Measurements from ENCODE around the gene RWDD4.

Gene RWDD4

DNA sequence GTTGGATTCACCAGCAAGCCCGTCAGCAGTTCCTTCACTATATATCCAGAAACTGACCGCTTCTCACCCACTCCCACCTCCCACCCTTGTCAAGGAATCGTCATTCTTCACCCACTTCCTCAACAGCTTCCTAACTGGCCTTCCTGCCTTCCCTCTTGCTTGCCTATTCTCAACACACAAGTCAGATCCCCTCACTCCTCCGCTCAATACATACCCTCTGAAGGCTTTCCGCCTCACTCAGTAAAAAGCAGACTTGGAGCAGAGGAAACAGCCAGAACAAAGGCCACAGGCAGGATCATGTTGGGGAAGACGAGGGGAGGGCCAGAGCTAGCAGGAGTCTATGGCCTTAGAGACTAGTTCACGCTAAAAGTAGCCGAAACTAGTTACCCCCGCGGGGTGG lies 23.7 kb downstream of the RWDD4 start:
- DNase-seq, result peak in 1 of 2 experiments; percentile 45

- no peak for DNase-seq
Measured at GRCh38 chr4:183633476-183634400, 25.2 kb downstream of the RWDD4 start.

GRCh38 chr4:183632689-183633088 lies 26.3 kb downstream of the RWDD4 start:
- DNase-seq, result no peak

DNA sequence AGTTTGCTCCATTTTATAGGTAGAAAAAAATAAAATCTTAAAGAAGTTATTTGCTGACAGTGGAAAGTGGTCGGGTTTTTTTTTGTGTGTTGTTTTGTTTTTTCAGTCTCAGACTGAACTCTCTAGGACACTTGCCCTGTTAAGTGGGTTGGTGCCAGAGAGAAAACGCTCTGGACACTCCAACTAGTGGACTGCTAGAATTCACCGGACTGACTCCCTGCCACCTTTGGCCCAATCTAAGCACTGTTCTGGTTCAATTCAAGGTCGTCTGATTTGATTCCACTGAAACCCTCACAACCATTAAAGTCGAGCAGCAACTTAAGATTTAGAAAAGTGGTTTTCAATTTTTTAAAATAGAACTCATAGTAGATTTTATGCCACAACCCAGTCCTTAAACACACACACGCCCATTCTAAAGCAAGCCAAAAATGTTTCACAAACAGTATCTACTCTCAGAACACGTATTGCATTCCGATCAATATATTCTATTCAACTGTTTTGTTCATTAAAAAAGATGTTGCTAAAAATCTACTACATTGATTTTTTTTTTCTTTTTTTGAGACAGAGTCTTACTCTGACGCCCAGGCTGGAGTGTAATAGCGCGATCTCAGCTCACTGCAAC lies 27.3 kb downstream of the RWDD4 start:
- no peak for DNase-seq

GRCh38 chr4:183627979-183628588 lies 30.9 kb downstream of the RWDD4 start:
- DNase-seq, result peak; percentile 44 to 83

DNA sequence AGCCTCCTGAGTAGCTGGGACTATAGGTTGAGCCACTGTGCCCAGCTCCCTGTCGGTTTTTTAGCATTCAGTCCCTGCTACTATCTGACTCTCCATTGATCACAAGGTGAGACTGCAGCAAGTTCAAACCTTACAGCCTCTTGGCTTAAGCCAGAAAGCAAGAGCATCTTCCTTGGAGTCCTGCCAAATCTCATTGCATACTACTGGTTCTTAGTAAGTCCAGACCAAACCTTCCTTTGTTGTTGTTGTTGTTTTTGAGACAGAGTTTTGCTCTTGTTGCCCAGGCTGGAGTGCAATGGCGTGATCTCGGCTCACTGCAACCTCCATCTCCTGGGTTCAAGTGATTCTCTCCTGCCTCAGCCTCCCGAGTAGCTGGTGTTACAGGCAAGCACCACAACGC lies 31.7 kb downstream of the RWDD4 start:
- DNase-seq, result peak in 1 of 2 experiments; percentile 13

DNA sequence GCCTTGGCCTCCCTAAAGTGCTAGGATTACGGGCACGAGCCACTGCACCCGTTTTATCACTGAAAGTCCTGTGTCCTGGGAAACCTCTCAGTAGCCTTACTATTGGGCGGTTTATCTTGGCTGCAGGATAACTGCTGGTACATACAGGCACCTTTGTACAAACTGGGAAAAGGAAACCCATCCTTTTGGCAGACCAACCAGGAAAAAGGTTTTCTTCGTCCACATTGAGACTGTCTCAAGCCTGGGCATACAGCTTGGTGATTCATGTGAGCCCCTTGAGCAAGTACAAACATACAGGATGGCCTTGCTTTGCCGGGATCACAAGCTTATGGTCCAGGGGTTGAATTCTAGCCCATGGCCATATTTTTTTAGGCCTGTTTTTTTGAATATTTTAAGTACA lies 32.8 kb downstream of the RWDD4 start:
- DNase-seq, result no peak

GRCh38 chr4:183624548-183624947 lies 34.4 kb downstream of the RWDD4 start:
- DNase-seq, result no peak

DNA sequence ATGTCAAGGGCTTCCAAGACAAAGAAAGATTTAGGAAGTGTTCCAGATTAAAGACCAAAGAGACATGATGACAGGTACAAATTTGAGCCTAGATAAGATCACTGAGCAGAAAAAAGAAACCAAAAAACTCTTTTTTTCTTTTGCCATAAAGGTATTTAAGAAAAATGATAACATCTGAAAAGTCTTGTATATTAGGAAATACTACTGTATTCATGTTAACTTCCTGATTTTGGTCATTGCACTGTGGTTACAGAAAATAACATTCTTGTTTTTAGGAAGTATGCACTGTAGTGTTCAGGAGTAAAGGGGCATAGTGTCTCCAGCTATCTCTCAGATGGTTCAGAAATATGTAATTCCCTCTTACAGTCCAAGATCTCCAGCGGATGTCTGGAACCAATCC lies 37.1 kb downstream of the RWDD4 start:
- DNase-seq, result no peak

DNA sequence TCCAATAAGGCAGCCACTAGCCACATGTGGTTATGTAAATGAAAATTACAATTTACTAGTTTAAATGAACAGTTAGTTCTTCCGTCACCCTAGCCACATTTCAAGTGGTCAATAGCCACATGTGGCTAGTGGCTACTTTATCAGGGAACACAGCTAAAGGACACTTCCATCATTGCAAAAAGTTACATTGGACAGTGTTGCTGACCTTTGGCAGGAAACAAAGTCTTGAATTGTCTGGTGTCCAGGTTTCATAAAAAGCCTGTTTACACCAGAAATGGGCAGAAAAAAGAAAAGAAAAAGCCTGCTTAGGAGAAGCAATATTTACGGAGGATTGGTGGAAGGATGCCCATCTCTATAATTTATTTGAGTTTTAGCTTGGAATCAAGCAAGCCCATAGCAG lies 38.6 kb downstream of the RWDD4 start:
- DNase-seq, result no peak

- DNase-seq, result peak in 1 of 2 experiments; percentile 27
Measured at GRCh38 chr4:183618681-183619080, 40.3 kb downstream of the RWDD4 start.

DNA sequence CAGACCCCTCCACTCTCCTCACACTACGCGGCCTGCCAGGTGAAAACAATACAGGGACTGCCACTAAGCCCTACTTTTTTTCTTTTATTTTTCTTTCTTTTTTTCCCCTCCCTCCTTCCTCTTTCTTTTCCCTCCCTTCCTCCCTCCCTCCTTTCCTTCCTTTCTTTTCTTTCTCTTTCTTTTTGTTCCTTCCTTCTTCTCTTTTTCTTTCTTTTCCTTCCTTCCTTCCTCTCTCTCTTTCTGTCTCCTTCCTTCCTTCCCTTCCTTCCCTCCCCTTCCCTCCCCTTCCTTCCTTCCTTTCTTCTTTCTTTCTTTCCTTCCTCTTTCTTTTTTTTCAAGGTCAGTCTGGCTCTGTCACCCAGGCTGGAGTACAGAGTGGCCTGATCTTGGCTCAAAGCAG lies 41.9 kb downstream of the RWDD4 start:
- DNase-seq, result no peak

- no peak for DNase-seq
Measured at GRCh38 chr4:183612329-183613250, 46.4 kb downstream of the RWDD4 start.

- no peak for DNase-seq
Measured at GRCh38 chr4:183611210-183611830, 47.7 kb downstream of the RWDD4 start.

GRCh38 chr4:183610613-183611012 lies 48.4 kb downstream of the RWDD4 start:
- no peak for DNase-seq

DNA sequence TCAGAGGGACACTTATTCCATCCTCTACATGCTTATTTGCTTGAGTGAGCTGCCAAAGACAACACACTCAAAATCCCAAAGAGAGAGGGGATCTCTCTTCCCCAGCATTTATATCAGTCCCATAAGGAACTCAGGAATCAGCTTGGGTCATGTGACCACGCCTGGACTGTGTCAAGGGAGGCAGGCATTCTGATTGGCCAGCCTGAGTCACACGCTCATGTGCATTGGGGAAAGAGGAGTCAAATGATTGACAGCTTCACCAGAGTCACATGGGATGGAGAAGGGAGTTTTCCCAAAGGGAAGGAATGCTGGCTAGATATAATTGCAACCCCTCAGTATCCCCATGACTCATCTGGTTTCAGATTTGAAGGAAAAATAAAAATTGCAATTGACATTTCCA lies 49.0 kb downstream of the RWDD4 start:
- DNase-seq, result no peak

DNA sequence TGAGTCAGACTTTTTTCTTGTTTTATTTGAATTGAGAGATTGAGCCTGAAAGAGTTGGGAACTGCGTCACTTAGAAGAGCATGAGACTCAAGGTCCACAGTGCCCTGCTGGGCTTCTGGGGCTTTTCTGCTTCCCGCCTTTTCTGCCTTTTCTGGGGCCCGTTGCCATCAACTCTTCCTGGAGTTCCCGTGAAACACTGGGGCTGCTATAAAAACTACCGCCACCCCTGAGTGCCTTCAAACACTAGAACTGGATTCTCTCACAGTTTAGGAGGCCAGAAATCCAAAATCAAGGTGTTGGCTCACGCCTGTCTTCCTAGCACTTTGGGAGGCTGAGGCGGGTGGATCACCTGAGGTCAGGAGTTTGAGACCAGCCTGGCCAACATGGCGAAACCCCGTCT lies 49.8 kb downstream of the RWDD4 start:
- DNase-seq, result no peak

- no peak for DNase-seq
Measured at GRCh38 chr4:183607894-183608293, 51.1 kb downstream of the RWDD4 start.

DNA sequence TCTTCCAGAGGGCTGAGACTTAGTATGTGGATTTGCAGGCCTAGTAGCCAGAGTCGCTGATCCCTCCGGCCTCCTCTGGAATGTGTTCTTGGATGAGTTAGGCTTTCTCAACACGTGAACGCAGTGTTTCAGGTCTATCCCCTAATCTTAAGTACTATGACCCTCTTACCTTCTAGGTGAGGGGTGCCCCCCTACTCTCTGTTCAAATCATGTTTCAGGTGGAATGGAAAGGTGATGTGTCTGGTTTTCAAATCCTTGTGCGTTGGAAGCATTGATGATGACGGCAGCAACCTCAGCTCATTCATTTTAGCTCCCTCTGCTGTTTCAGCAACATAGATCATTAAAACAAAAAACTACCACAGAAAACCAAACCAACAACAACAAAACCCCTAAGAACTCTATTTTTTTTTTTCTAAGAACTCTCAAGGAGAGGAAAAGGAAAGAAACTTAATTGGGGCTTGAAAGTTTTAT lies 56.4 kb downstream of the RWDD4 start:
- DNase-seq, result no peak

GRCh38 chr4:183601381-183601780 lies 57.6 kb downstream of the RWDD4 start:
- peak in 1 of 2 experiments; percentile 57 for DNase-seq

DNA sequence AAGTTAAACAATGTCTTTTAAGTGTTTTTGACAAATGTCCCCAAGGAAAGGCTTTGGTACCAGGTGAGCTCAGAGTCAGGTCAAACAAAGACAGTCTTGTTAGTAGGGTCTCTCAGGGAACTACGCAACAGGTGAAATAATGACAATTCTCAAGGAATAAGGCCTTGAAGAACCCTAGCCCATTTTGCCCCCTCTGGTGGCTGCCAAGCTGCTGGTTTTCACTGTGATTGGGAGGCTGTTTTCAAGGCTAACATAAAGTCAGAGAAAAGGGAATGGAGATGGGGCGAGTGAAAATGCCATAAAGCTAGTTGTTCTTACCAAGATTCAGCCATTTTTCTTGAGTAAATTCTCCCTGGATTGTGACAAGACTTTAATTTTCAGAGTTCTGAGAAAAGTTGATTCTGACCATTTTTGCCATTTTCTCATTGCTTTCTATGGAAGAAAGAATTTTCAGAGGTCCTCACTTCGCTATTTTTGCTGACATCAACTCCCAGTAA lies 58.7 kb downstream of the RWDD4 start:
- peak in 1 of 2 experiments; percentile 6 for DNase-seq

DNA sequence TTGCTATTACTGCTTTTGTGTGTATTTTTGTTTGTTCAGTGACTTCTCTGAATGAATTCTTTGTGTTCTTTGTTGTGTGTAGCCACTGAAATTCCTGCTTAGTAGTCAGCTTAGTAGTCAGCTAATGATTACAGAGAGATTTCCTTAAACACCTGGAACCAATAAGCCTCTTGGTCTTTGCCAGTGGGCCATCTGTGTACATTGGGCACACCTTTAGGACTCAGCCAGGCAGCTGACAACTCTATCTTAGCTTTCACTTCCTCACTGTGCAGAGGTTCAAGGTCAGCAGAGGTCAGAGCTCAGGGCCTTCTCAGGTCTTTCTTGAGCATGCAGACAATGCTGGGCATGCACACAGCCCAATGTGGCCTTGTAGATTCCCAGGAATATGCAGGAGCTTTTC lies 59.3 kb downstream of the RWDD4 start:
- DNase-seq, result no peak
